Body of pancreas (tissue), 4 donors: Measurements from ENCODE around the gene PREX1.

Experiments
- CTCF ChIP-seq, 7 experiments: fragments of 450-650 bp in 4 of 7; fragments of 200-600 bp in 3 of 7; sonication (generic) in 3 of 7; IDR thresholded peaks; one replicate each; pipeline ENCODE4 v1.5.1; 2016 to 2019; ENCODE audit warnings: antibody characterized with exemption in 7 of 7
- POLR2A ChIP-seq, 3 donors: fragments of 450-650 bp; IDR thresholded peaks; one replicate each; pipeline ENCODE4 v1.6.1; 2016; ENCODE audit warnings: antibody characterized with exemption in 3 of 3, mild to moderate bottlenecking in 2 of 3

- TF ChIP-seq CTCF (IDR thresholded peaks at IDR 0.05) (no peak), POLR2A (IDR thresholded peaks at IDR 0.05) (no peak)
Measured at GRCh38 chr20:48769069-48769983, 58.5 kb downstream of the PREX1 start.
